CD4-positive, alpha-beta T cell treated with Interleukin-15 for 1 hour (primary cell): ENCODE measurements around the gene PWWP2B.

ENCODE experiments used
- DNase-seq: peaks from one replicate; pipeline ENCODE4 v3.0.0-alpha.2; 2020

The PWWP2B gene

GRCh38 chr10:132461683-132462231 lies 64.8 kb downstream of the PWWP2B start:
- no peak for DNase-seq

GRCh38 chr10:132462463-132463332 lies 65.7 kb downstream of the PWWP2B start:
- no peak for DNase-seq

GRCh38 chr10:132463333-132464255 lies 66.6 kb downstream of the PWWP2B start:
- no peak for DNase-seq

GRCh38 chr10:132464256-132465192 lies 67.5 kb downstream of the PWWP2B start:
- DNase-seq, result no peak

GRCh38 chr10:132465193-132465888 lies 68.3 kb downstream of the PWWP2B start:
- DNase-seq, result no peak

GRCh38 chr10:132465889-132466519 lies 69.0 kb downstream of the PWWP2B start:
- DNase-seq, result no peak

- no peak for DNase-seq
Observed at GRCh38 chr10:132466520-132467463, 69.8 kb downstream of the PWWP2B start.
